ENCODE data around the gene PMM2.
A peak's percentile ranks its signal among the peaks of the same experiment; 100 is the strongest.
"Not testable (repeated sequence)": the region's sequence is repeated elsewhere in the genome, so short reads cannot be mapped to it uniquely, and the experiment has no call there.

Gene PMM2

DNA sequence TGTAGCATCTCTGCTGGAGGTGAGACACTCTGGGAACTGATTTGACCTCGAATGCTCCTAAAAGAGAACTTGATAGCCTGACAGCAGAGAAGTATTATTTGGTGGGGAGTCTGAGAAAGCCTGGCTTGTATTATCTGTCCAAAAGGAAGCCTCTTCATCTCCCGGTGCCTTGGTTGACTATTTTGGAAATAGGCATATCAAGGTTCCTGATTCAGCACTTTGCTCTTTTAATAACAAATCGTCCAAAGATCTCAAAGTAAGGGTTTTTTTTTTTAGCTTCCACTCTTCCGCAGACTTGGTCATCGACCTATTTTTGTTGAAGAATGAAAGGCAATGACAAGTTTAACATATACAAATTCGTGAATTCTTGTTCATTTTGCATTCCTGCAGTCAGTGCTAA lies 15.0 kb upstream of the PMM2 start:
- DNase-seq (ENCODE audit: low spot score): no peak

DNA sequence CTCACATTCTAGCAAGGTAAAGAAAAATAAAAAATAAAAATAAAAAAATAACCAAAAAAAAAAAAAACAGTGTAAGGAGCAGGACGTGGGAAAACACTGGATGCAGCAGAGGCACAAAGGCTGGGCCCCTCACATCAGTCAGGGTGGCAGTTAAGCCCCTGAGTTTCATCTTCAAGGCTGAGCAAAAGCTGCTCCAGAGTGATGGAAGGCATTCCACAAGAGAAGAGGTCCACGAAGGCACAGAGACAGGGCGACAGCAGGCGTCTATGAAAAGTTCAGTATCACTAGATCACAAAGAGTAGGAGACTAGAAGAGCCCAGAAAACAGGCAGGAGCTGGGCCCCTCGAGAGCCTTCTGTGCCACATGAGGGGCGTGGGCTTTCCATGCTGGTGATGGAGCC lies 12.2 kb upstream of the PMM2 start:
- no peak for DNase-seq (ENCODE audit: low spot score)

DNA sequence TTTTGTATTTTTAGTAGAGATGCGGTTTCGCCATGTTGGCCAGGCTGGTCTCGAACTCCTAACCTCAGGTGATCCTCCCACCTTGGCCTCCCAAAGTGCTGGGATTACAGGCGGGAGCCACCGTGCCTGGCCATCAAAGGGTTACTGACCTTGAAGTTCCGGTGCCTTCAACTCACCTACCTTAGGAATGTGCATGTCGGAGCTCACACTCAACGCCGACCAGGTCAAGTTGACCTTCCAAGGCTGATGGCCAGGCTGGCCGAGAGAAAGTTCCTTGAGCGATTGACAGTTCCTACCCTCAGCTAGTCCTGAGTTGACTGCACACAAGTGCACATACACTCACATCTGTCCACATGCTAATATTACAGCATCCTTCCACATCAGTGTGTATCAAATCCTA lies 11.3 kb upstream of the PMM2 start:
- DNase-seq (ENCODE audit: low spot score): not testable (repeated sequence)

DNA sequence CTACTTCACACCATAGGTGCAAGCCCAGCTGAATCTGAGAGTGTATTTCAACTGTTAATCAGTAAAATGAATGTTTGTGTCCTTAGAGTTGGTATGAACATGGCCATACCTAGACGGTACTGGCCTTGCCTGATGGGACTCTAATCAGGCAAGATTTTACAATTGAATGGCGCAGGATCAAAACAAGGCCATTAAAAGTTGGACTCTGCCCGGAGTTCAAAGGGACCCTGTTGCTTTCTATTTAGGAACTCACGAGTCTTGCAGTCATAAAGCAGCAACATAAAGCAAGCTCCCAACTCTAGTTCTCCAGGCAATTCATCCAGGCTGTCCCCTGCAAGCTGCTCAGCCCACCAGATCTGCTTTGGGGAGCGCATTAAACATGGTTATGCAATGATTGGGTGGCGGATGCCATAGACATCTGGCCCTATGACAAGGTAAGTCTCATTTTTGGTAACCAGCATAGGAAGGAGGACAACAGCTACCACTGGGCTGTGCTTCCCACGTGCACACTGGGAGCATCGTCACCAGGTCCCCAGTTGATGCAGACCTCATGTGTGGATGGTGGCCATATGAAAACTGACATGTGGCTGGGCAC lies 9.0 kb upstream of the PMM2 start:
- no peak for DNase-seq (ENCODE audit: low spot score)

DNA sequence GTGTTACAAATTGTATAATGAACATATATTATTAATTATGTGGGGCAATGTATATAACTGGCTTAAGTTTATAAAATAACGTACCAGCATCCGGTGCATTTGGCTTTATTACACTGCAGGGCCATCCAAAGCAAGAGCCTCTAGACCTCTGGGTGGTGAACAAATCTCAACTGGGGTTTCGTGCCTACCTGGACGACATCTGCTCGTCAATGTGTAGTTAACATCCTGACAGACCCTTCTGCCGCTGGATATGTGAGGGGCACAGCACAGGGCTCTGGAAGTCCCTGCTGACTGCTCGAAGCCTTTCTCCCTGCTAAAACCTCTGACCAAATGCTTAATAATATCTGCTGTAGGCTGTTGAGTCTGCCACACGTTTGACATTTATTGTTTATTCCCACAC lies 2.5 kb upstream of the PMM2 start:
- DNase-seq (ENCODE audit: low spot score): no peak

DNA sequence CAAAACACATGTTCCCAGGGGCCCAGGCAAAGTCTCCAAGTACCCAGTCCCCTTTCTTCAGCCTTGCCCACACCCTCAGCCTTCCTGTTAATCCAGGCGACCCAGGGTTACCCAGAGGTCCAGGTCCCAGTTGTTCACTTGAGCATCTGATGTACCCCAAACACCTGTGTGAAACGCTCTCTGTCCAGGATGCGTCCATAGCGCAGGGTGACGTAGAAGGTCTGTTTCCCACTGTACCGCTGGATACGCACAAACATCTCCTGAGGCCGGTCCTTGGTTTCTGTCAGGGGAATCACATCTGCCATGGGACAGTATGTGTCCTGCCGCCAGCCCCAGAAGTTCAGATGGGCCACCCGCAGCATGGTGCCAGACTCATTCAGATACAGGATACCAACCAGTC lies 1.8 kb upstream of the PMM2 start:
- no peak for DNase-seq (ENCODE audit: low spot score)

DNA sequence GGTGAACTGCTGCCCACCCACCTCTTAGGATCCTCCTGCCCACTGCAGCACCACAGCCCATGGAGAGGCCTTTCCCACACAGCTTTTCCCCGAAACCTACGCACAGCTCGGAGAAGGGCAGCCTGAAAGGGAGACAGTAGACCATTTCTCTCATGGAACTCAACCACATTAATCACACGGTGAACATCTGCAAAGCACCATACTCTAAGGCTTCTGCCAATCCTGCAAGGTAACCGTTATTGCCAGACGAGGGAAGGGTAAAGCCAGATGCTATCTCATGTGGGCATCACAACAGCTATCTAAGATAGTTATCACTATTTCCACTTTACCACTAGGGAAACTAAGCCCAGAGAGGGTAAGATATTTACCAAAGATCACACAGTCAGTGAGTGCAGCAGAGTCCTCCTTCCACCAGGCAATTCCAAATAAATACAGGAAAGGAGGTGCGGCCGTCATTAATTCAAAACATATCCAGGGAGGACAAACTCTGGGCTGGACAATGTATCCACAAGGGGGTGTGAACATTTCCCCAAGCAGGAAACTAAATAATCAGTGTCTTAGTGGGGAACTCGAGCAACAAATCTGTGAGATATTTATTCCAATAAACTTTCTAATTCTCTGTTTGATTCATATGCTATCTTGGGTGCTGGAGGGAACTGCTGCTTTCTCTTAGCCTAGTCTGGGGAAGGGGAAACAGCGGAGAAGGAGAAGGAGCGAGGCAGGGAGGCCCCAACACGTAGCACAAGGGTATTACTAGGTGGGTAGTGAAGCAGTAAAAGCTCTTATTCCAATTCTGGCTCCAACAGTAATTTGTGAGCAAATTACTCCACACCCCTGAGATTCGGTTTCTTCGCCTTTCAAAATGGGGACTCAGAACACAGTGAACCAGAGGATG lies 923 bp upstream of the PMM2 start:
- no peak for DNase-seq (ENCODE audit: low spot score)

DNA sequence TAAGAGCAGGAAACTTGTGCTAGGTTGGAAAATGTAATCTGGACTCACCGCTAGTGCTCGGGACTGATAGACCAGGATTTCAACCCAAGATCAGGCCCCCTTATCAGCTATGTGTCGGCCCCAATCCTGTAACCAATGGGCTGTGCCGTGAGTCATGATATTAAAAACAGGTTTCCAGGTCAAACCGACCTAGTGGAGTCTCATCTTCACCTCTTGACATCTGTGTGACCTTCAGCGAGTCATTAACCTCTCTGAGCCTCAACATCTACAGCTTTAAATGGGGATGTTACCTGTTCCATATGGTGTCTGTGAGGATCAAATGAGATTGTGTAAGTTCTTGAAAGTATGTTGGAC lies 512 bp downstream of the PMM2 start:
- no peak for DNase-seq (ENCODE audit: low spot score)

DNA sequence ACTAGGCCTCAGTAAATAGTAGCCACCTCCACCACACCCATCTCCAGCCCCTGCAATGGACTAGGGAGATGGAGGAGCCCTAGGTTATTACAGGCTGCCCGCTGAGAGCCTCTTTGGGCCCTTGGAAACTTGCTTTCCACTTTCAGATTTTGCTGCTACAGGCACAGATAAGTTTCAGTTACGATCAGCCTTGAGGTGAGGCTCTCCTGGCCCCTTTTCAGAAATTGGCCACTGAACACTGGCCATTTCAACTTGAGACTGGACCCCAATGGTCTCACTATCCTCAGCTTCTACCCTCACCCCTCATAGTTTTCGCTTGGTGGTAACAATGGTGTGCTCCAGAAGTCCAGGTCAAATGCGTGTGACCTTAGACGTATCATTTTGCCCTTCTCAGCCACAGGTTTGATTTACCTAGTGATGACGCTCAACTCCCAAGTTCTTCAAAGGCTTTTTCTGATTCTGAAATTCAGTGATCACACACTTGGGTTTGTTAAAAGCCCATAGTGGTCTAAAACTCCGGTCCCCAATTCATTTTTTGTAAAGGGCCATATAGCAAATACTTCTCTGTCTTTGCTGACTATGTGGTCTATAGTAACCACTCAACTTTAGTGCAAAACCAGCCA lies 1.0 kb downstream of the PMM2 start:
- DNase-seq (ENCODE audit: low spot score): no peak

DNA sequence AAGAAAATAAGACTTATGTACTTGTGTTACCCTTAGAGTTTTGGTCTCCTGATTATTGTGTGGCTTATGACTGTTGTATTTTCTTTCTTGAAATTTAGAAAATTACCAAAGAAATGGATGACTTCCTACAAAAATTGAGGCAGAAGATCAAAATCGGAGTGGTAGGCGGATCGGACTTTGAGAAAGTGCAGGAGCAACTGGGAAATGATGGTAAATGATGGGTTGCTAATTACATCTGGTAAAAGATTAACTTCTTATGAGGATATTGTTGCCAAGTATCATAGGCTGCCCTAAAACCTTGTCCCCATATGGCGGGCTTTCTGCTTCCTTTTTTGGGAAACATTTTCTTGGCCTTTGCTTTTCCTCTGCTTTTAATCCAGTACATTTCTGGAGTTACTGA lies 4.1 kb downstream of the PMM2 start:
- DNase-seq (ENCODE audit: low spot score): no peak

DNA sequence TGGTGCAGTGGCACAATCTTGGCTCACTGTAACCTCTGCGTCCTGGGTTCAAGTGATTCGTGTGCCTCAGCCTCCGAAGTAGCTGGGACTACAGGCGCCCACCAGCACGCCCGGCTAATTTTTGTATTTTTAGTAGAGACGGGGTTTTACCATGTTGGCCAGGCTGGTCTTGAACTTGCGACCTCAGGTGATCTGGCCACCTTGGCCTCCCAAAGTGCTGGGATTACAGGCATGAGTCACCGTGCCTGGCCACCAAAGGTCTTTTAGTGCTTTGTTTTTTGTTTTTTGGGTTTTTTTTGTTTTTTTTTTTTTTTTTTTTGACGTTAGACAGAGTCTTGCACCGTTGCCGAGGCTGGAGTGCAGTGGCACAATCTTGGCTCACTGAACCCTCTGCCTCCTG lies 6.1 kb downstream of the PMM2 start:
- DNase-seq (ENCODE audit: low spot score): not testable (repeated sequence)

DNA sequence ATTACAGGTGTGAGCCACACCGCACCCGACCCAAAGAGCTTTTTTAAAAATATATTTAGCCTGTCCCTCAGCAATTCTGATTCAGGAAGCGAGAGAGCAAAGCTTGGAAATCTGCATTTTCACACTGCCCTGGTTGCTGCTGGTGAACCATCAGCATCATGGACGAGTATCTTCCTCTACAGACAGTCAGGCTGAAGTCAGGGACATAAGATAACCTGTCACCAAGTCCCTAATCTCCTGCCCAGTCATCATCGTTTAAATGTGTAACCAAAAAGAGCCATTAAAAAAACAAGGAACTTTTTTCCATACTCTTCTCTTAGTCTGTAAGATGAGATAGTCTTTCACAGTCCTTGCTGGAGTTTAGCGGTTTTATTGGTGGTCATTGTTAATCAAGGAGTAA lies 6.7 kb downstream of the PMM2 start:
- no peak for DNase-seq (ENCODE audit: low spot score)

DNA sequence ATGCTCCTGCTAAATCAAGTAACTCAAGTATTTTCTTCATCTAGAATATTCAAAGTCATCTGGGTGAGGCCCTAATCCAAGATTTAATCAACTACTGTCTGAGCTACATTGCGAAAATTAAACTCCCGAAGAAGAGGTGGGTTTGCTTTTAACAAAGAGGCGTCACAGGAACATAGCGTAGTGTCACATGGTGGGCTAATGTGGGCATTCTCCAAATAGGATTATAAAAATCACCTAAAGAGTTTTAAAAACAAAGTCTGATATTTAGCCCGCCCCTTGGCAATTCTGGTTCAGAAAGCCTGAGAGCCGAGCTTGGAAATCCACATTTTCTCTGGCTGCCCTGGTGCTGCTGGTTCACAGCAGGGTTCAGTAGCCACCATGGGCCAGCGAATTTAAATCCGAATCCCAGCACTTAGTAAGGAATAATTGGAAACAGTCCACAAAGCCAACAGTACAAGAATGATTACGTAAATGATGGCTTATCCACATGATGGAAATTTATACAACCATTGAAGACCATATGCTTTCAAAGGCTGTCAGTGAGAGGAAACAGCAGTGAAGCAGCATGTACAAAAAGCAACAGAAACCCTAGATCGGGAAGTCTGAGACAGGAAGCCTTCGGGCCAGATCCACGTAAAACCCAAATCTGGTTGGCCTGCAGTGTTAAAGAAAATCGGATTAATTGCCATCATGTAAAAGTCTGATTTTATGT lies 8.8 kb downstream of the PMM2 start:
- no peak for DNase-seq (ENCODE audit: low spot score)

DNA sequence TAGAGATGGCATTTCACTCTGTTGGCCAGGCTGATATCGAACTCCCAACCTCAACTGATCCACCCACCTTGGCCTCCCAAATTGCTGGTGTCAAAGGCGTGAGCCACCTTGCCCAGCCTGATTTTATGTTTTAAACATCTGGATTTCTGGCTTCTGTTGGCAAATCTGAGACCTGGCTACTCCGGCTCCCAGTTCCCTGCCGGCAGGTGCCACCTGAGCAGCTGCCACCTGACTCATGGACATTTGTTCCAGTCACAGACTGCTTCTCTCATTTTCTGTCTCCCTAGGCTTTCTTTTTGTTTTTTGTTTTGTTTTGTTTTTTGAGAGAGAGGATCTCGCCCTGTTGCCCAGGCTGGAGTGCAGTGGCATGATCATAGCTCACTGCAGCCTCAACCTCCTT lies 9.6 kb downstream of the PMM2 start:
- no peak for DNase-seq (ENCODE audit: low spot score)

DNA sequence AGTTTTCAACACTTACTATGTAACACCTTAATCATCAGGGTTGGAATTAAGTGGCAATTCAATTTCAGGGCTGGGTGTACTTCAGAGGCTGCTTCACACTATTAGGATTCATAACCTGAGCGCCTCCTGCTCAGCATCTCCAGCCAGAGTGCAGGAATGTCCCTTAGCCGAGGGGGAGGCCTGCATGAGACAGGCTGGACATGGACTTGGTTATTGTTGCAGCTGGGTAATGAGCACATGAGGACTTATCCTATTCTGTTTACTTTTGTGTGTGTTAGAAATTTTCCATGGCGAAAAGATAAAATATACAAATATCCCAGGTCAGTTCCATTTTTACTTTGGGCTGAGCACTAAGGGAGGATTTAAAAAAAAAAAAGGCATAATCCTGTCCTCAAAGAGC lies 10.4 kb downstream of the PMM2 start:
- no peak for DNase-seq (ENCODE audit: low spot score)

DNA sequence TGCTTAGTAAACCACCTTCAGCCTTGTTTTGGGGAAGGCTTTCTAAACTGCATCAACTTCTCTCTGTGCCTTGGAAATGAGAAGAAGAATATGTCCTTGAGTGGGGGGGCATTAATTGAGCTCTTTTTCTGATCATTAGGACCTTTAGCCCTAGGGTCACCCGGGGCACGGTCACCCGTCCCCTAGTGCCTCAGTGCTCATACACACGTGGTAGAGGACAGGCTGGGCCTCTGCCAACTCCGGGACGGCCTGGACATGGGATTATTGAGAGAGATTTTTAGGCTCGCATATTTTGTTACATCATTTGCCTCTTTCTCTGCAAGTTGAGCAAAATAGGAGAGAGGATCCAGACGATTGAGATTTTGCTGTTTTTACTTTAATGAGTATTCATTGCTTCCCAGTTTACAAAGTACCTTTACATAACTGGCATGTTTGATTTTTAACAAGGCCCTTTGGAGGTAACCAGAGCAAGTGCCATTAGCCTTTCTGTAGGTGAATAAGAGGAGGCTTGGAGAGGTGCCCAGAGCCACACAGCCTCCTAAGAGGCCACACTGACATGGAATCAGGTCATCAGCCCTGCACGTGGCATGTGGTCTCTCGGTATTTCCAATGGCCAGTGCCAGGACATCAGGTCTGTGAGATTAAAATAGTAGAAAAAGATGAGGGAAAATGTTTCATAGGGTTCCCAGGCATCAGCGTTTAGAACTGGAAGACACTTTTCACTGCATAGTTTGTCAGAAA lies 11.1 kb downstream of the PMM2 start:
- no peak for DNase-seq (ENCODE audit: low spot score)

DNA sequence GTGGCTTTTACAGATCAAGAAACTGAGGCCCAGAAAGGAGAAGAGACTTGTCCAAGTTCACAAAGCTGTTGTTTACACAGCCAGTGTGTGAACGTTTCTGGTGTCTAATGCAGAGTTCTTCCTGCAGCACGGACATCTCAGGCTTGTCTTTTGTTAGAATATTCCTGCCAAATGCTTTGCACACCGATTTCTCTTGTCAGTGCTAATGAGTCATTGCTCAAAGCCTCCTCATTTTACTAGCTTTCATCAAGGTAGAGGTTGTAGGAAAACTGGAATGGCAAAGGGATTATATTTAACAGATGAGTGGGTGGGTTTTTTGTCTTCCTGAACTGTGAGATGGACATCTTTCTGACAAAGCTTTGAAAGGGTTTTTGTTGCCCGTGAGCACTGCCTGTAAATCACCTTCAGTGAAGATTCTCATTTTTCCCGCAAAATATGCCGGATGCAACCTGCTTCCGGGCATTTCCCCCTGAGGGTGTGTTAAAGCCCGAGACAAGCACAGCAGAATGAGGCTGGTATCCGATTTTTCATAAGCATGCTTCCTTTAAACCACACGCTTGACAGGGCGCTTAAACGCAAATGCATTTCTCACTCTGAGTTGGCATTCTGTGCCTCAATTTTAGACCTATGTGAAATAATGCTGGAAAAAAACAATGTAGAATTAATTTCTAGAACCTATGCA lies 14.7 kb downstream of the PMM2 start:
- DNase-seq (ENCODE audit: low spot score): peak; percentile 68

DNA sequence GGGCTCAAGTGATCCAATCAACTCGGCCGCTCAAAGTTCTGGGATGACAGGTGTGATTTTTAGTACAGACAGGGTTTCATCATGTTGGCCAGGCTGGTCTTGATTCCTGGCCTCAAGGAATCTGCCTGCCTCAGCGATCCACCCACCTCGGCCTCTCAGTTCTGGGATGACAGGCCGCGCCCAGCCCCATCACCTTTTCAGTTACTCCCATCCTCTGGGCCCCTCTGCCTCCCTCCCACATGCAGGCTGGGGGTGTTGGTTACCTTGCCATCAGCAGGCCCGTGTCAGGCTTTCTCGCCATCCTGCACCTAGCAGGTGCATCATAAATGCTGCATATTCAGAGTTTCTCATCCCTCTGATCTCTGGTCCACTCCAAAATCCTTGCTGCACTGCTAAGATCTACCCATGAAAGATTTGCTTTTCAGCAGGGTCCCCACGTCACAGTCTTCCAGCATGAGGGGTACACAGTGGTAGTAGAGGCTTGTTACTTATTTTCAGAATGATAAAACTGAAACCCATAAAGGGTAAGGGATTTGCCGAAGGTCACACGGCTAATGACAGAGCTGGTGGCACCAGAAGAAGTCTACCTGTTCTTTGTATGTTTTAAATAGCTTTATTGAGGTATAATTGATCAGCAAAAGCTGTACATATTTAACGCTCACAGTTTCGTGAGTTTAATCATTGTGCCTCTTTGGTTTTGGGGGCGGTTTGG lies 16.6 kb downstream of the PMM2 start:
- DNase-seq (ENCODE audit: low spot score): no peak

DNA sequence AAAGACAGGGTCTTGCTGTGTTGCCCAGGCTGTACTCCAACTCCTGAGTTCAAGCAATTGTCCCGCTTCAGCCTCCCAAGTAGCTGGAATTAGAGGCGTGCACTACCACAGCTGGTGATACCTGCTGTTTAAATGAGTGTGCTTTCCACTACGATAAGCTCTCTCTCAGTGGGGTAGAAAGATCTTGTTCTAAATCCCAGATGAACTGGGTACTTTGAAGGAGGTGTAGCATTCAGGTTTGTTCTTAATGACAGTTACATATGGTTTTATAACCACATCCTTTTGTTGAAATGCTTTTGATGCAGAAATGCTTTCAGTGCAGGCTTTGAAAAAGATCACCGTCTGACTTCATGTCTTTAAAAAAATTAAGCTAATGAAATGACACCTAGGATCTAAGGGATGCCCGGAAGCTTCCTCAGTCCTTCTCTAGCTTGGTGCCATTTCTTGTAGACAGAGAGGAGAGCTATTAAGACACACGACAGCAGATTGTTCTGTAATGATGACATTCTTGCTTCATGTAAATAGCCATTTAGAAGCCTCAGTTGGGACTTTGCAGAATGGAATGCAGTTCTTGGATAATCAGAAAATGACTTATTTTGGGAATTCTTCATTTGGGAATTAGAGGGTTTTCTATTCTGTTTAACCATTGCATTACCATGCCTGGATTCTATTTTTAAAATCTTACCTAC lies 19.5 kb downstream of the PMM2 start:
- DNase-seq (ENCODE audit: low spot score): no peak

Data from putamen (tissue), 1 donor.